ENCODE measurements around the gene PCBP4. TPM values are rescaled to one million over a fixed set of nuclear protein-coding genes. Genes with fewer than 3 reads are reported as not detected.

Gene PCBP4
- total RNA-seq, 1 experiment from 2014 or later, result 28.7 TPM

DNA sequence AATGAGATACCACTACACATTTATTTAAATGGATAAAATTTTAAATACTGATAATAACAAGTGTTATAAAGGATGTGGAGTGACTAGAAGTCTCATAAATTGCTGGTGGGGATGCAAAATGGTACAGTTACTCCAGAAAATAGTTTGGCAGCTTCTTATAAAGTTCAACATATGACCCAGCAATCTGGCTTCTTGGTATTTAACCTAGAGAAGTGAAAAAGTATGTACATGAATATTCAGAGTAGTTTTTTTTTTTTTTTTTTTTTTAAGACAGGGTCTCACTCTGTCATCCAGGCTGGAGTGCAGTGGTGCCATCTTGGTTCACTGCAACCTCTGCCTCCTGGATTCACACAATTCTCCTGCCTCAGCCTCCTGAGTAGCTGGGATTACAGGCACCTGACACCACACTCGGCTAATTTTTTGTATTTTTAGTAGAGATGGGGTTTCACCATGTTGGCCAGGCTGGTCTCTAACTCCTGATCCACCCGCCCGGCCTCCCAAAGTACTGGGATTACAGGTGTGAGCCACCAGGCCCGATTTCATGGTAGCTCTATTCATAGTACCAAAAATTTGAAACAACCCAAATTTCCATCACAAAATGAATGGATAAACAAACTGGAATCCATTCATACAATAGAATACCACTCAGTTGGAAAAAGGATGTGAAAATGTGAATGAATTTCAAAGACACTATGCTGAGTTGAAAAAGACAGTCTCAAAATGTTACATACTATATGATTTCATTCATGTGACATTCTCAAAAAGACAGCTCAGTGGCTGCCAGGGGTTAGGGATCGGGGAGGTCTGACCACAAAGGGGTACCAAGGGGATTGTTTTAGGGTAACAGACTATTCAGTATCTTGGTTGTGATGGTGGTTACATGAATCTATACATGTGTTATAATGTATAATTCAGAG lies 39.9 kb downstream of the PCBP4 start:
- H3K9me3 Mint-ChIP-seq, result no peaks in the 10 kb centered on the region
- no peaks in the 10 kb centered on the region for H3K27me3 Mint-ChIP-seq (ENCODE audit: low read depth)
- TF ChIP-seq ZNF317 (CRISPR knock-in tag; IDR thresholded peaks at IDR 0.05; ENCODE audit: borderline replicate concordance, low read depth) (no peak), NR2C2 (CRISPR knock-in tag; IDR thresholded peaks at IDR 0.05) (no peak), CREB1 (CRISPR knock-in tag; IDR thresholded peaks at IDR 0.05) (no peak), TEAD4 (CRISPR knock-in tag; IDR thresholded peaks at IDR 0.05) (no peak), ATF1 (CRISPR knock-in tag; IDR thresholded peaks at IDR 0.05) (no peak), NR1H2 (CRISPR knock-in tag; IDR thresholded peaks at IDR 0.05) (no peak)
- TF ChIP-seq, protein P1, sequence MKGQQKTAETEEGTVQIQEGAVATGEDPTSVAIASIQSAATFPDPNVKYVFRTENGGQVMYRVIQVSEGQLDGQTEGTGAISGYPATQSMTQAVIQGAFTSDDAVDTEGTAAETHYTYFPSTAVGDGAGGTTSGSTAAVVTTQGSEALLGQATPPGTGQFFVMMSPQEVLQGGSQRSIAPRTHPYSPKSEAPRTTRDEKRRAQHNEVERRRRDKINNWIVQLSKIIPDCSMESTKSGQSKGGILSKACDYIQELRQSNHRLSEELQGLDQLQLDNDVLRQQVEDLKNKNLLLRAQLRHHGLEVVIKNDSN (CRISPR knock-in tag; IDR thresholded peaks at IDR 0.05), result no peak
- ATAC-seq (no peak), DNase-seq (ENCODE audit: low spot score) (no peak)
- 0 out of 2 replicates have a peak, but pooled peaks cover 4% of the 10 kb centered on the region for H3K36me3 Mint-ChIP-seq
- no peak overlapping the region for H3K27ac Mint-ChIP-seq
- no peaks in the 10 kb centered on the region for H3K4me1 Mint-ChIP-seq
- ChIA-PET POLR2A (no interaction called here), CTCF (interaction anchor here (1.0 to 1.6 kb wide), 2 partner anchors 14 to 209 kb away, joined by 3 to 4 read pairs; partner anchors contain the start of gene RRP9)
- no peak overlapping the region for H3K4me3 Mint-ChIP-seq

GRCh38 chr3:51921081-51921578 lies 46.1 kb downstream of the PCBP4 start:
- no peaks in the 10 kb centered on the region; the same call in 1 of the 2 replicates for H3K27me3 Mint-ChIP-seq (ENCODE audit: low read depth)
- ChIA-PET POLR2A (interaction anchor here (0.8 kb wide), 1 partner anchor 11 kb away, joined by 3 read pairs; no protein-coding TSS in a partner anchor), CTCF (interaction anchor here (0.6 to 1.0 kb wide), 2 partner anchors 20 to 102 kb away, joined by 3 read pairs; partner anchors contain the start of gene RRP9)
- H3K27ac Mint-ChIP-seq, result no peak overlapping the region
- DNase-seq (ENCODE audit: low spot score), result no peak
- no peak for ATAC-seq
- H3K36me3 Mint-ChIP-seq, result no peaks in the 10 kb centered on the region
- H3K4me3 Mint-ChIP-seq, result no peak overlapping the region
- H3K4me1 Mint-ChIP-seq, result peaks cover 2% of the 10 kb centered on the region
- no peaks in the 10 kb centered on the region for H3K9me3 Mint-ChIP-seq
- TF ChIP-seq GABPB1 (CRISPR knock-in tag; IDR thresholded peaks at IDR 0.05), result no peak
- TF ChIP-seq EMX1 (CRISPR knock-in tag; IDR thresholded peaks at IDR 0.05), result no peak
- no peak for TF ChIP-seq TEAD1 (CRISPR knock-in tag; IDR thresholded peaks at IDR 0.05)
- TF ChIP-seq ESRRA (CRISPR knock-in tag; IDR thresholded peaks at IDR 0.05; ENCODE audit: borderline replicate concordance), result no peak
- TF ChIP-seq, protein P1 (CRISPR knock-in tag; IDR thresholded peaks at IDR 0.05), result no peak
- TF ChIP-seq ATF3 (CRISPR knock-in tag; conservative IDR thresholded peaks at IDR 0.05), result no peak
- TF ChIP-seq ETV6 (CRISPR knock-in tag; IDR thresholded peaks at IDR 0.05), result no peak
- TF ChIP-seq OVOL2 (CRISPR knock-in tag; IDR thresholded peaks at IDR 0.05; ENCODE audit: borderline replicate concordance), result no peak
- TF ChIP-seq, protein P2, sequence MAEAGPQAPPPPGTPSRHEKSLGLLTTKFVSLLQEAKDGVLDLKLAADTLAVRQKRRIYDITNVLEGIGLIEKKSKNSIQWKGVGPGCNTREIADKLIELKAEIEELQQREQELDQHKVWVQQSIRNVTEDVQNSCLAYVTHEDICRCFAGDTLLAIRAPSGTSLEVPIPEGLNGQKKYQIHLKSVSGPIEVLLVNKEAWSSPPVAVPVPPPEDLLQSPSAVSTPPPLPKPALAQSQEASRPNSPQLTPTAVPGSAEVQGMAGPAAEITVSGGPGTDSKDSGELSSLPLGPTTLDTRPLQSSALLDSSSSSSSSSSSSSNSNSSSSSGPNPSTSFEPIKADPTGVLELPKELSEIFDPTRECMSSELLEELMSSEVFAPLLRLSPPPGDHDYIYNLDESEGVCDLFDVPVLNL (CRISPR knock-in tag; IDR thresholded peaks at IDR 0.05; ENCODE audit: borderline replicate concordance, low read depth), result no peak
- TF ChIP-seq IRF2 (CRISPR knock-in tag; IDR thresholded peaks at IDR 0.05; ENCODE audit: borderline replicate concordance, low read depth), result no peak
- no peak for TF ChIP-seq ZNF671 (CRISPR knock-in tag; IDR thresholded peaks at IDR 0.05)
- TF ChIP-seq CREB1 (CRISPR knock-in tag; IDR thresholded peaks at IDR 0.05), result no peak
- TF ChIP-seq GTF2I (CRISPR knock-in tag; conservative IDR thresholded peaks at IDR 0.05), result no peak
- TF ChIP-seq NFE2L1 (CRISPR knock-in tag; IDR thresholded peaks at IDR 0.05), result no peak
- TF ChIP-seq NFYB (CRISPR knock-in tag; conservative IDR thresholded peaks at IDR 0.05; ENCODE audit: low read depth), result no peak
- TF ChIP-seq CTCF (IDR thresholded peaks at IDR 0.05), result no peak
- TF ChIP-seq HMGA2 (CRISPR knock-in tag; IDR thresholded peaks at IDR 0.05), result no peak
- no peak for TF ChIP-seq SMAD4 (CRISPR knock-in tag; IDR thresholded peaks at IDR 0.05)
- TF ChIP-seq, protein P3, sequence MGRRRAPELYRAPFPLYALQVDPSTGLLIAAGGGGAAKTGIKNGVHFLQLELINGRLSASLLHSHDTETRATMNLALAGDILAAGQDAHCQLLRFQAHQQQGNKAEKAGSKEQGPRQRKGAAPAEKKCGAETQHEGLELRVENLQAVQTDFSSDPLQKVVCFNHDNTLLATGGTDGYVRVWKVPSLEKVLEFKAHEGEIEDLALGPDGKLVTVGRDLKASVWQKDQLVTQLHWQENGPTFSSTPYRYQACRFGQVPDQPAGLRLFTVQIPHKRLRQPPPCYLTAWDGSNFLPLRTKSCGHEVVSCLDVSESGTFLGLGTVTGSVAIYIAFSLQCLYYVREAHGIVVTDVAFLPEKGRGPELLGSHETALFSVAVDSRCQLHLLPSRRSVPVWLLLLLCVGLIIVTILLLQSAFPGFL (CRISPR knock-in tag; IDR thresholded peaks at IDR 0.05; ENCODE audit: borderline replicate concordance), result no peak
